Liver (tissue), 3 donors: ENCODE results near the gene NCK1.

Source experiments
- CTCF ChIP-seq: fragments of 150-350 bp; IDR thresholded peaks from 2 replicates; pipeline ENCODE4 v1.5.1; 2017; ENCODE audit warnings: improper control_type of control experiment, low read depth, low read length; ENCODE audit not compliant: missing input control
- EGR1 ChIP-seq, 2 donors: IDR thresholded peaks; 2 replicates each; pipeline ENCODE4 v1.6.1; 2016 to 2018; ENCODE audit warnings: antibody characterized with exemption in 2 of 2, low read depth in 2 of 2
- FOXA1 ChIP-seq: IDR thresholded peaks from 2 replicates; pipeline ENCODE4 v1.6.1; 2016; ENCODE audit warnings: antibody characterized with exemption
- FOXA2 ChIP-seq: IDR thresholded peaks from 2 replicates; pipeline ENCODE4 v1.6.1; 2016; ENCODE audit warnings: antibody characterized with exemption
- GABPA ChIP-seq, 2 donors: IDR thresholded peaks in 1 of 2; conservative IDR thresholded peaks in 1 of 2; 2 replicates each; pipeline ENCODE4 v1.6.1; 2016; ENCODE audit warnings: antibody characterized with exemption in 2 of 2, mild to moderate bottlenecking in 1 of 2, moderate library complexity in 1 of 2
- HNF4A ChIP-seq, 2 donors: conservative IDR thresholded peaks; 2 replicates each; pipeline ENCODE4 v1.6.1; 2016; ENCODE audit warnings: antibody characterized with exemption in 2 of 2, mild to moderate bottlenecking in 2 of 2
- HNF4G ChIP-seq: IDR thresholded peaks from 2 replicates; pipeline ENCODE4 v1.6.1; 2016; ENCODE audit warnings: antibody characterized with exemption
- JUND ChIP-seq, 2 donors: IDR thresholded peaks; 2 replicates each; pipeline ENCODE4 v1.6.1; 2016; ENCODE audit warnings: antibody characterized with exemption in 2 of 2
- RAD21 ChIP-seq, 2 donors: IDR thresholded peaks; 2 replicates each; pipeline ENCODE4 v1.6.1; 2016; ENCODE audit warnings: antibody characterized with exemption in 2 of 2, mild to moderate bottlenecking in 2 of 2
- REST ChIP-seq: IDR thresholded peaks from 2 replicates; pipeline ENCODE4 v1.6.1; 2016; ENCODE audit warnings: antibody characterized with exemption, mild to moderate bottlenecking
- donor health status: healthy.
- donor health status: healthy.

GRCh38 chr3:136819731-136820679 lies 42.0 kb upstream of the NCK1 start:
- no peak for TF ChIP-seq GABPA (IDR thresholded peaks at IDR 0.05 in 1 of 2, conservative IDR thresholded peaks at IDR 0.05 in 1 of 2)
- TF ChIP-seq CTCF: no peak
- TF ChIP-seq JUND (IDR thresholded peaks at IDR 0.05): no peak
- TF ChIP-seq EGR1 (IDR thresholded peaks at IDR 0.05; ENCODE audit: low read depth in 2 of 2): no peak
- TF ChIP-seq HNF4A (conservative IDR thresholded peaks at IDR 0.05): no peak
- no peak for TF ChIP-seq FOXA1
- TF ChIP-seq REST: peak; percentile 97
- no peak for TF ChIP-seq HNF4G
- TF ChIP-seq FOXA2: no peak
- no peak for TF ChIP-seq RAD21 (IDR thresholded peaks at IDR 0.05)
